Activated CD8-positive, alpha-beta T cell treated with anti-CD3 and anti-CD28 coated beads for 36 hours (primary cell): ENCODE measurements around the gene ERC2. TPM values are rescaled to one million over a fixed set of nuclear protein-coding genes. Genes with fewer than 3 reads are reported as not detected.

Experiments
- ATAC-seq: fragments of 200-7000 bp; cut with Tn5 transposase; one replicate; pipeline ENCODE4 v1.10.0; 2021; ENCODE audit warnings: mild to moderate bottlenecking, moderate library complexity
- CTCF ChIA-PET: fragments of 350-600 bp; sonication (Branson Sonifier 250); formaldehyde crosslinking; loops from one replicate; lab custom pipeline; 2021; ENCODE audit warnings: antibody characterized with exemption; lab: Charles Lee
- POLR2A ChIA-PET: fragments of 350-600 bp; sonication (Branson Sonifier 250); formaldehyde crosslinking; loops from one replicate; lab custom pipeline; 2021; ENCODE audit warnings: antibody characterized with exemption; lab: Charles Lee
- DNase-seq: peaks from one replicate; pipeline ENCODE4 v3.0.0-alpha.2; 2020
- H3K27ac Mint-ChIP-seq: one replicate; pipeline ENCODE4 v1.8.0; 2021; ENCODE audit warnings: mild to moderate bottlenecking, mixed read lengths
- H3K27me3 Mint-ChIP-seq: one replicate; pipeline ENCODE4 v1.8.0; 2021; ENCODE audit warnings: mixed read lengths
- H3K36me3 Mint-ChIP-seq: one replicate; pipeline ENCODE4 v1.8.0; 2021; ENCODE audit warnings: low read depth, mixed read lengths
- H3K4me1 Mint-ChIP-seq: one replicate; pipeline ENCODE4 v1.8.0; 2021; ENCODE audit warnings: low read depth, mixed read lengths
- H3K4me3 Mint-ChIP-seq: one replicate; pipeline ENCODE4 v1.8.0; 2021; ENCODE audit warnings: mild to moderate bottlenecking, moderate library complexity, mixed read lengths
- H3K9me3 Mint-ChIP-seq: one replicate; pipeline ENCODE4 v1.8.0; 2021; ENCODE audit warnings: mixed read lengths
- intact Hi-C: fragments of 100-400 bp; cut with micrococcal nuclease; formaldehyde crosslinking; loops from one replicate; pipeline ENCODE4 v1.10.0; 2022
- total RNA-seq, 2 experiments: library from RNA; stranded (reverse); gene quantifications; one replicate each; pipeline ENCODE4 v1.2.3, GENCODE V29; 2021
- TF ChIP-seq, protein P1 (sequence below): fragments of 200-600 bp; IDR thresholded peaks from one replicate; pipeline ENCODE4 v1.8.0; 2022; ENCODE audit warnings: antibody characterized with exemption, mild to moderate bottlenecking

The ERC2 gene
- total RNA-seq, 2 experiments from 2014 or later, result 0.18 to 0.52 TPM

DNA sequence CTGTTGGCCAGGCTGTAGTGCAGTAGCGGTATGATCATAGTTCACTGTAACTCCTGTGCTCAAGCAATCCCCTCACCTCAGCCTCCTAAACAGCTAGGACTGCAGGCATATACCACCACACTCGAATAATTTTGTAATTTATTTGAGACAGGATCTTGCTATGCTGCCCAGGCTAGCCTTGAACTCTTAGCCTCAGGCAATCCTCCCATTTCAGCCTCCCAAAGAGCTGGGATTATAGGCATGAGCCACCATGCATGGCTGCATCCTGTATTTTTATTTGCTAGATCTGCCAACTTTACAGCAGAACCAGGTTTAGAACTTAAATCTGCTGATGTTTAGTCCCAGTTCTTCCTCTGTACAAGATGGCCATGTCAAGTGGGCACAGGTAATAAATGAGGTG lies 69.6 kb downstream of the ERC2 start:
- TF ChIP-seq, protein P1, sequence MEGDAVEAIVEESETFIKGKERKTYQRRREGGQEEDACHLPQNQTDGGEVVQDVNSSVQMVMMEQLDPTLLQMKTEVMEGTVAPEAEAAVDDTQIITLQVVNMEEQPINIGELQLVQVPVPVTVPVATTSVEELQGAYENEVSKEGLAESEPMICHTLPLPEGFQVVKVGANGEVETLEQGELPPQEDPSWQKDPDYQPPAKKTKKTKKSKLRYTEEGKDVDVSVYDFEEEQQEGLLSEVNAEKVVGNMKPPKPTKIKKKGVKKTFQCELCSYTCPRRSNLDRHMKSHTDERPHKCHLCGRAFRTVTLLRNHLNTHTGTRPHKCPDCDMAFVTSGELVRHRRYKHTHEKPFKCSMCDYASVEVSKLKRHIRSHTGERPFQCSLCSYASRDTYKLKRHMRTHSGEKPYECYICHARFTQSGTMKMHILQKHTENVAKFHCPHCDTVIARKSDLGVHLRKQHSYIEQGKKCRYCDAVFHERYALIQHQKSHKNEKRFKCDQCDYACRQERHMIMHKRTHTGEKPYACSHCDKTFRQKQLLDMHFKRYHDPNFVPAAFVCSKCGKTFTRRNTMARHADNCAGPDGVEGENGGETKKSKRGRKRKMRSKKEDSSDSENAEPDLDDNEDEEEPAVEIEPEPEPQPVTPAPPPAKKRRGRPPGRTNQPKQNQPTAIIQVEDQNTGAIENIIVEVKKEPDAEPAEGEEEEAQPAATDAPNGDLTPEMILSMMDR, result no peak
- H3K9me3 Mint-ChIP-seq, result no peaks in the 10 kb centered on the region
- no peak overlapping the region for H3K27ac Mint-ChIP-seq
- POLR2A ChIA-PET, result no interaction called here
- H3K4me3 Mint-ChIP-seq, result no peak overlapping the region
- no peaks in the 10 kb centered on the region for H3K4me1 Mint-ChIP-seq
- CTCF ChIA-PET, result no interaction called here
- no peaks in the 10 kb centered on the region for H3K36me3 Mint-ChIP-seq
- intact Hi-C loops, result no loop called here
- H3K27me3 Mint-ChIP-seq, result peaks cover 7% of the 10 kb centered on the region
- DNase-seq, result no peak
- ATAC-seq, result no peak

DNA sequence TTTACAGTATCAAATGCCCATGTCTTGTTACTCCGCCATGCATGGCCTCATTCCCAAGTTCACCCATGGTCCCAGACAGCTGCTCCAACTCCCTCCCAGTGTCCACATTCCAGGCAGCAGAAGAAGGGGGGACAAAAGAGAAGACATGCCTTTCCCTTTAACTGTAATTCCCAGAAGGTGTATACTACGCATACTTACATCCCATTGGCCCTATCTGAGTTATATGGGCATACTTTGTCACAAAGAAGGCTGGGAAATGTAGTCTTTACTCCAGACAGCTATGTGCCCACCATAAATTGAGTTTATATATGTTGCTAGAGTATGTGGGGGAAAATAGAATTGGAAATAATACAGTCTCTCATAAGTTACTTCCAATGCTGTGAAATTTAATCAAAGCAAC lies 70.5 kb downstream of the ERC2 start:
- no peaks in the 10 kb centered on the region for H3K9me3 Mint-ChIP-seq
- CTCF ChIA-PET, result no interaction called here
- POLR2A ChIA-PET, result no interaction called here
- no peak for DNase-seq
- intact Hi-C loops, result no loop called here
- H3K4me1 Mint-ChIP-seq, result peaks cover 1% of the 10 kb centered on the region
- no peaks in the 10 kb centered on the region for H3K36me3 Mint-ChIP-seq
- TF ChIP-seq, protein P1, result no peak
- H3K27me3 Mint-ChIP-seq, result peaks cover 8% of the 10 kb centered on the region
- no peak for ATAC-seq
- no peak overlapping the region for H3K27ac Mint-ChIP-seq
- no peak overlapping the region for H3K4me3 Mint-ChIP-seq

DNA sequence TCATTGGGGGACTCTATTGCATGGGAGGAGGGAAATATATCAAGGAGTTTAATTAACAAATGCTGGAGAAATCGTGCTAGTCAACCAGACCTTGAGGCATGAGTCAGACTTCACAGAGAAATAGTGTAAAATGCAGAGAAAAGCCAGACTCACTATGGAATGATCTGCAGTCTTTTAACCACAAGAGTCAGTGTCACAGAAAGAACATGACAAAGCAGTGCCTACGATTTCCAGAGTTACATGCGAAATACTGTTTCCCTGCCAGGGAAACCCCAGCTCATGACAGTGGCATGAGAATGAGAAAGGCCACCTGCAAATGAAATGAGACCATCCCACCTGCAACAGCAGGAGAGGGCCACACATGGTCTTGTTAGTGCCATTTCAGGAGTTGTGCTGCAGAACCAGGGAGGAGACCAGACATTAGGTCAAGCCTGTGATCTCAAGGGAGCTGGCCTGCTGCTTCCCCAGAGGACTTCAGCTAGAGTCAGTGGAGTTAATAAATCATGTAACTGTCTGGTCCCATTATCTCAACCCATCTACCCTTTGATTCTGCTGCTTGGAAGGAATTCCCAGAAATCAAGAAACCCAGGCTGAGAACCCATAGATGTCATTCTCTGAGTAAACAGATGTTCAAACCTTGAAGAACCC lies 79.0 kb downstream of the ERC2 start:
- peak overlapping the region; percentile 61 for H3K27ac Mint-ChIP-seq
- intact Hi-C loops, result no loop called here

DNA sequence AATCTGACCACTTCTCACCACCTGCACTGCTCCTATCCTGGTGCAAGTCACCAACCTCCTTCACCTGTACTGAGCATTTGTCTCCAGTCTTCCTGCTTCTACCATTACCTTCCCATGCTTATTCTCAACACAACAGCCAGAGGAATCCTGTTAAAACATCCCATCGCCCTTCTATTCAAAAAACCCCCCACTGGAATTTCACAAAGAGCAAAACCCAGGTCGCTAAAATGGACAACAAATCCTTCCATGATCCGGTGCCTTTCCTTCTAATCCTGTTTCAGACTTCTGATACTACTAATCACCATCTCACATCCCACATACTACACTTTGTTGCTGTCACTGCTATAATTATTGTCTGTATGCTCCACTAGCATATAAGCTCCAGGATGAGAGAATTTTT lies 85.2 kb downstream of the ERC2 start:
- POLR2A ChIA-PET, result no interaction called here
- H3K4me1 Mint-ChIP-seq, result no peaks in the 10 kb centered on the region
- ATAC-seq, result no peak
- intact Hi-C loops, result no loop called here
- H3K36me3 Mint-ChIP-seq, result no peaks in the 10 kb centered on the region
- CTCF ChIA-PET, result no interaction called here
- TF ChIP-seq, protein P1, result no peak
- no peak overlapping the region for H3K27ac Mint-ChIP-seq
- DNase-seq, result no peak
- no peak overlapping the region for H3K4me3 Mint-ChIP-seq
- no peaks in the 10 kb centered on the region for H3K9me3 Mint-ChIP-seq
- H3K27me3 Mint-ChIP-seq, result peaks cover 5% of the 10 kb centered on the region

More for the DNA sequence above, 79.0 kb downstream of the ERC2 start:
- no peak overlapping the region for H3K4me3 Mint-ChIP-seq
- POLR2A ChIA-PET, result interaction anchor here (0.6 kb wide), 1 partner anchor 252 kb away, joined by 3 read pairs; no protein-coding TSS in a partner anchor
- peaks cover 24% of the 10 kb centered on the region for H3K4me1 Mint-ChIP-seq
- H3K9me3 Mint-ChIP-seq, result no peaks in the 10 kb centered on the region
- no peaks in the 10 kb centered on the region for H3K36me3 Mint-ChIP-seq
- DNase-seq (peak; percentile 24), ATAC-seq (peak; percentile 55)
- peaks cover 13% of the 10 kb centered on the region for H3K27me3 Mint-ChIP-seq
- TF ChIP-seq, protein P1, result no peak
- CTCF ChIA-PET, result interaction anchor here (0.9 kb wide), 1 partner anchor 48 kb away, joined by 3 read pairs; no protein-coding TSS in a partner anchor

DNA sequence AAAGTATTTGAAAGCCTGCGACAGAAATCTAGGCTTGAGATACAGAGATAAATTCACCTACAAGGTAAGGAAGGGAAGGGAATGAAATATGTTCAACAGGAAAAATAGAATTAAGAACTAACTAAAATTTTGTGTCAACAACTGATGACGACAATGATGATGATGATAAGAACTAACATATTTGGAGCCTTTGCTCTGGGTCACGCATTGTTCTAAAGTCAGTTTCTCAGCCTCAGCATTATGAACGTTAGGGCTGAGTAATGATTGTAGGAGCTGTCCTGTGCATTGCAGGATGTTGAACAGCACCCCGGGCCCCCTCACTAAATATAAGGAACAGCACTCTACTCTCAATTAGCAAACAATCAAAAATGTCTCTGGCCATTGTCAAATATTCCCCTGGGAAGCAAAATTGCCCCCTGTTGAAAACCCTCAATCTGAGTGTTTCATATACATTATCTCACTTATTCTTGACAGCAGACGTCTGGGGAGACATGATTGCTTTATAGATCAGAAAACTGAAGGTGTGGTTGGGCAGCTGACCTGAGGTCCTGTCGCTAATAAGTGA lies 88.5 kb downstream of the ERC2 start:
- H3K36me3 Mint-ChIP-seq, result no peaks in the 10 kb centered on the region
- ATAC-seq (no peak), DNase-seq (no peak)
- ChIA-PET POLR2A (no interaction called here), CTCF (no interaction called here)
- H3K4me3 Mint-ChIP-seq, result no peak overlapping the region
- TF ChIP-seq, protein P1, result no peak
- no peaks in the 10 kb centered on the region for H3K4me1 Mint-ChIP-seq
- intact Hi-C loops, result no loop called here
- no peaks in the 10 kb centered on the region for H3K27me3 Mint-ChIP-seq
- H3K9me3 Mint-ChIP-seq, result peaks cover 5% of the 10 kb centered on the region
- no peak overlapping the region for H3K27ac Mint-ChIP-seq
